Body of pancreas (tissue), 4 donors: ENCODE data around the gene GABRB1. TPM values are rescaled to one million over a fixed set of nuclear protein-coding genes. Genes with fewer than 3 reads are reported as not detected.

Source experiments
- ATAC-seq: fragments of 150-250 bp; one replicate; pipeline ENCODE4 v1.9.1; 2016
- DNase-seq, 4 donors: peaks; one replicate each; pipeline ENCODE4 v3.0.0-alpha.2; 2019
- H3K27ac ChIP-seq, 4 donors: fragments of 200-600 bp; sonication (generic); 1 replicate in 3 of 4; 2 replicates in 1 of 4; pipeline versions ENCODE4 v1.5.1 to v1.6.1; 2016 to 2019; ENCODE audit warnings: mild to moderate bottlenecking in 1 of 4, mixed read lengths in 1 of 4, moderate library complexity in 1 of 4
- H3K27me3 ChIP-seq, 2 donors: fragments of 200-600 bp; sonication (generic); one replicate each; pipeline ENCODE4 v1.6.0; 2016; ENCODE audit warnings: mild to moderate bottlenecking in 1 of 2
- H3K36me3 ChIP-seq, 2 donors: fragments of 200-600 bp; sonication (generic); replicated peaks in 1 of 2; 2 replicates each; pipeline ENCODE4 v1.5.1; 2016; ENCODE audit warnings: low read depth in 2 of 2; ENCODE audit not compliant: insufficient read depth in 1 of 2
- H3K4me1 ChIP-seq: fragments of 200-600 bp; sonication (generic); one replicate; pipeline ENCODE4 v1.6.0; 2016
- H3K4me3 ChIP-seq, 2 donors: fragments of 200-600 bp; sonication (generic); 1 replicate in 1 of 2; 2 replicates in 1 of 2; pipeline ENCODE4 v1.5.1; 2016 to 2019
- H3K9me3 ChIP-seq, 3 donors: fragments of 200-600 bp; sonication (generic); 1 replicate in 2 of 3; 2 replicates in 1 of 3; pipeline ENCODE4 v1.5.1; 2016
- CTCF ChIP-seq, 7 experiments: fragments of 450-650 bp in 4 of 7; fragments of 200-600 bp in 3 of 7; sonication (generic) in 3 of 7; IDR thresholded peaks; one replicate each; pipeline ENCODE4 v1.5.1; 2016 to 2019; ENCODE audit warnings: antibody characterized with exemption in 7 of 7
- POLR2A ChIP-seq, 3 donors: fragments of 450-650 bp; IDR thresholded peaks; one replicate each; pipeline ENCODE4 v1.6.1; 2016; ENCODE audit warnings: antibody characterized with exemption in 3 of 3, mild to moderate bottlenecking in 2 of 3
- WGBS, 2 donors: methylation state at CpG; one replicate each; pipeline ENCODE4 v1.1.5; 2017; 5-methylcytosine and 5-hydroxymethylcytosine counted together
- intact Hi-C: fragments of 100-400 bp; cut with DNase I; formaldehyde crosslinking; loops from one replicate; pipeline ENCODE4 v1.15.1; 2023
- total RNA-seq, 2 donors: library from RNA; depleted of rRNA; stranded (reverse); fragments of >200 nt; gene quantifications; one replicate each; pipeline ENCODE4 v1.1.0, GENCODE V29; 2016

GABRB1 gene
- total RNA-seq, 2 donors from 2014 or later: not detected

GRCh38 chr4:47312170-47312569 lies 280.8 kb downstream of the GABRB1 start:
- no peak for DNase-seq
- no peak for TF ChIP-seq POLR2A (IDR thresholded peaks at IDR 0.05)
- TF ChIP-seq CTCF (IDR thresholded peaks at IDR 0.05): no peak
- intact Hi-C loops: no loop called here
- no peaks in the 10 kb centered on the region for H3K27me3 ChIP-seq
- H3K4me1 ChIP-seq: no peaks in the 10 kb centered on the region
- WGBS, 2 donors: 30 to 33% methylated on average over 2 of the region's 2 CpGs
- no peak overlapping the region for H3K27ac ChIP-seq
- no peaks in the 10 kb centered on the region for H3K9me3 ChIP-seq
- no peak overlapping the region for H3K4me3 ChIP-seq
- H3K36me3 ChIP-seq: no peaks in the 10 kb centered on the region
- ATAC-seq: no peak

- intact Hi-C loops: no loop called here
- no peaks in the 10 kb centered on the region for H3K36me3 ChIP-seq
- H3K27ac ChIP-seq: no peak overlapping the region
- ATAC-seq (no peak), DNase-seq (no peak)
- no peaks in the 10 kb centered on the region for H3K9me3 ChIP-seq
- no peaks in the 10 kb centered on the region for H3K4me1 ChIP-seq
- H3K4me3 ChIP-seq: no peak overlapping the region
- TF ChIP-seq POLR2A (IDR thresholded peaks at IDR 0.05) (no peak), CTCF (IDR thresholded peaks at IDR 0.05) (no peak)
- no peaks in the 10 kb centered on the region for H3K27me3 ChIP-seq
Observed at GRCh38 chr4:47313384-47313783, 282.0 kb downstream of the GABRB1 start.

GRCh38 chr4:47315346-47315745 lies 284.0 kb downstream of the GABRB1 start:
- intact Hi-C loops: no loop called here
- H3K4me1 ChIP-seq: no peaks in the 10 kb centered on the region
- no peaks in the 10 kb centered on the region for H3K9me3 ChIP-seq
- no peaks in the 10 kb centered on the region for H3K27me3 ChIP-seq
- DNase-seq (no peak), ATAC-seq (no peak)
- H3K4me3 ChIP-seq: no peak overlapping the region
- TF ChIP-seq CTCF (IDR thresholded peaks at IDR 0.05): no peak
- TF ChIP-seq POLR2A (IDR thresholded peaks at IDR 0.05): no peak
- H3K27ac ChIP-seq: no peak overlapping the region
- H3K36me3 ChIP-seq: no peaks in the 10 kb centered on the region

- TF ChIP-seq CTCF (IDR thresholded peaks at IDR 0.05) (no peak), POLR2A (IDR thresholded peaks at IDR 0.05) (no peak)
- Histone ChIP-seq H3K4me1 (no peaks in the 10 kb centered on the region), H3K4me3 (no peak overlapping the region), H3K27ac (no peak overlapping the region), H3K27me3 (no peaks in the 10 kb centered on the region), H3K36me3 (no peaks in the 10 kb centered on the region), H3K9me3 (no peaks in the 10 kb centered on the region)
- ATAC-seq: no peak
- 67 to 69% methylated on average over 3 of the region's 3 CpGs for WGBS, 2 donors
- intact Hi-C loops: no loop called here
- no peak for DNase-seq
Observed at GRCh38 chr4:47326025-47326424, 294.7 kb downstream of the GABRB1 start.

- no peak overlapping the region for H3K27ac ChIP-seq
- ATAC-seq (no peak), DNase-seq (no peak)
- H3K4me3 ChIP-seq: no peak overlapping the region
- H3K36me3 ChIP-seq: no peaks in the 10 kb centered on the region
- intact Hi-C loops: no loop called here
- no peaks in the 10 kb centered on the region for H3K27me3 ChIP-seq
- no peaks in the 10 kb centered on the region for H3K9me3 ChIP-seq
- TF ChIP-seq POLR2A (IDR thresholded peaks at IDR 0.05): no peak
- TF ChIP-seq CTCF (IDR thresholded peaks at IDR 0.05): no peak
- no peaks in the 10 kb centered on the region for H3K4me1 ChIP-seq
Observed at GRCh38 chr4:47330866-47331265, 299.5 kb downstream of the GABRB1 start.
